Superior temporal gyrus (tissue), 1 donor: ENCODE results near the gene POLR1A.

Experiments
- DNase-seq: peaks from one replicate; pipeline ENCODE4 v3.0.0-alpha.2; 2016; ENCODE audit errors: extremely low spot score

Gene POLR1A

GRCh38 chr2:86064006-86064405, 41.7 kb downstream of the POLR1A start:
- DNase-seq, result no peak

GRCh38 chr2:86062043-86062442, 43.6 kb downstream of the POLR1A start:
- DNase-seq, result no peak

DNA sequence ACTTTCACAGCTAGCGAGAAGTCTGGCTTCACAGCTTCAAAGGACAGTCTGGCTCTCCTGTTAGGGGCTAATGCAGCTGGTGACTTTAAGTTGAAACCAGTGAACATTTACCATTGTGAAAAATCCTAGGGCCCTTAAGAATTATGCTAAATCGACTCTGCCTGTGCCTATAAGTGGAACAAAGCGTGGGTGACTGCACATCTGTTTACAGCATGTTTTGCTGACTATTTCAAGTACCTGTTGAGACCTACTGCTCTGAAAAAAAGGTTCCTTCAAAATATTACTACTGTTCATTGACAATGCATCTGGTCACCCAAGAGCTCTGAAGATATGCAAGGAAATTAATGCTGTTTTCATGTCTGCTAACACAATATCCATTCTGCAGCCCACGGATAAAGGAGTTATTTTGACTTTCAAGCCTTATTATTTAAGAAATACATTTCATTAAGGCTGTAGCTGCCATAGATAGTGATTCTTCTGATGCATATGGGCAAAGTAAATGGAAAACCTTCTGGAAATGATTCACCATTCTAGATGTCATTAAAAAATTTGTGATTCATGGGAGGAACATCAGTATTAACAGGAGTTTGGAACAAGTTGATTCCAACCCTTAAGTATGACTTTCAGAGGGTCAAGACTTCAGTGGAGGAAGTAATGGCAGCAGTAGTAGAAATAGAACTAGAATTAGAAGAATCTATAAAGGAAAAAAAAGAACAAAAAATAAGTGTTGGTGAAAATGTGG, 48.9 kb downstream of the POLR1A start:
- DNase-seq, result no peak

DNA sequence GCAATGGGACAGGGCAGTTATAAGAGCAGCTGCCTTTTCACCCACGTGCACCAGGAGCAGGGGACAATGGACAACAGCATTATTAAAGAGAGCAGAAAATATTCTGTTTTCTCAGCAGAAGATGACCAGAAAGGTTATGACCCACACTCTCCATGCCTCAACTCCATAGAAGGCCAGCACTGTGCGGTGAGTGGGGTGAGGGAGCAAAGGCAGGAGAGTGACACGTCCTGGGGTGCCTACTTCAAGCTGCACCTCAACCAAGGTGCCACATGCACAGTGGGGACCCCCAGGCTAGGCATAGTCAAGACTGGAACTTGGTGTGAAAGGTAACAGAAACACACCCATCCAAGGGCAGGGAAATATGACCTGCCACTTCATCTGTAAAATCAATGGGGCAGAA, 50.4 kb downstream of the POLR1A start:
- DNase-seq, result no peak

DNA sequence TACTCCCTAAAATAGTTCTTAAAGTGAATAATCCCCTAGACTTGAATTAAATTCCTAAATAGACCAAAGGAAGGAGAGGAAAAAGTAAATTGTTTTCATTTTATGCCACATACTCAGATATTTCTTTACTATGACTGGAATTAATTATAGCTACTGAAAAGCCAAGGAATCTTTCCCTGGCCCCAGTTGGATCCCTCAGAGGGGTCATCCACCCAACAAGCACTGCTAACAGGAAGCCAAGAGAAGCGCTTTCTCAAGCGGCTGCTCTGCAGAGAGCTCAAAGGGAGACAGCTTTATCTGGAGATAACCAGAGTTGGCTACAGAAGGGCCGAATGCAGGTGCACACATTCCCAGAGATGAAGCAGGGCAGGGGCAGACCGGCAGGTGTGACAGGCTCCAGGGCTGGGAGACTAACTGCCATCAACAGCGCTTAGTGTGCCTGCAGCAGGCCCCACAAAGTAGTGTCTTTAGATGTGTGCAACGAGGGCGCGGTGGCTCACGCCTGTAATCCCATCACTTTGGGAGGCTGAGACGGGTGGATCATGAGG, 51.1 kb downstream of the POLR1A start:
- no peak for DNase-seq

DNA sequence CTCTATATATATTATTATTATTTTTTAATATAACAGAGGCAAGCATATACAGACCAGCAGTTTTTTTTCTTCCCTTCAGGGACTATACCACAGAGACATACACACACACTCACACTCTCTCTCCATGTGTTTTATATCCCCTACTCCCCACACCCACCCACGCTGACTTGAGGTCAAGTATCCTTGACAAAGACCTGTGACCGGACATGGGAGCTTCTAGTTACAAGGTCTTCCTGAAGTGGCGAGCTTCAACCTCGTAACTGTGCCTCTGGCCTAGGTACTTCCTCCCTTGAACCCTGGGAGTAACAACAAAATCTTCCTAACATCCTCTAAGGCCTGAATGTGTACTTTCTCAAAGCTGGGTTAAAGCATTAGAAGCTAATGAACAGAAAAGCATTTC, 52.5 kb downstream of the POLR1A start:
- no peak for DNase-seq

DNA sequence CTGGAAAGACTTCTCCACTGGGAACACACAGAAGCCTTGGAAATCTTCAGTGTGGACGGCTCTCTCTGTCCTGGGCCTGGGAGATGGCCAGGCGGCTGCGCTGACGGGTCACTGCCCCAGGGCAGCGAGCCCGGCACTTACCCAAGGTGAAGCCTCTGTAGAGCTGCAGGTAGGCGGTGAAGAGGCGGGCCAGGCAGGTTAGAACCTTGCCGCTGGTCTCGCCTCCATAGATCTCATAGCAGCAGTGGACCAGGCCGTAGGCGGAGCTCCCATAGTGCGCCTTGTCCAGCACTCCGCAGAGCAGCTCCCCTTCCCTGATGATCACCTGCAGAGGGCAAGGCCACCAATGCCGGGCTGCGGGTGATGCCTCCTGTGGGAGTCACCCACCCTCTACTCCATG, 53.0 kb downstream of the POLR1A start:
- DNase-seq, result no peak

GRCh38 chr2:86052265-86052664, 53.4 kb downstream of the POLR1A start:
- DNase-seq, result no peak

DNA sequence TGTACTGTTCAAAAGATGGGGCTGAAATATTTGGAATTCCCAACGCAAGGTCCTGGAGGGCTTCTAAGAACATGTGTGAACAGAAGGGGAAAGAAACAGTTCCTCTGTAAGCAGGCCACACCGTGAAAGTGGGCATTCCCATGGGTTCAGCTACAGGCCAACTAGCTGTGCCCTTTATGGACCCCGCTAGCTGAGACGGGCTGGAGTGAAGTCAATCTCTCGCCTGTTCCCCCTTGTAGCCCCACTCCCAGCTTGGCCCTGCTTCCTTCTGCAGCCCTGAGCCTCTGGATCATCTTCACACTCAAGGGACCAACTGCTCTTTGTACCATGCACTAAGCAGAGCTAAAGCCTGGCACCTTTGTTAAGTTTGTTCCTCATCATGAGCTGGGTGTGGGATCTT, 55.4 kb downstream of the POLR1A start:
- DNase-seq, result no peak

DNA sequence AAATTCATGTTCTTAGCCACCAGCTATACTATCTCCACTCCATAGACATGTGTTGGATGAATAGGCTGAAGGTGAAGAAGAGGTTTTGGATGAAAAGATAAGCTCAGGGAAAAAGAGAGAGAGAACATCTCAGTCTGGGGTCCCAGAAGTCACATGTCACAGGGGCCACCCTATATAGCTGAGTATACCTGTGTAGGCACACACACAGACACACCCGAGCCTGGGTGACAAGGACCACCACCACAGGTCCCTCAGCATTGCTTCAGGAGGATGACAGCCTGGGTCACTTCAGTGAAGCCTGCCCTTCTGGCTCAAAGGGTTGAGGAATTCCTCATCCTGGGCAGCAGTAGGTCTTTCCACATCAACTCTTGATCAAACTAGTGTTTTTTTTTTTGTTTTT, 56.2 kb downstream of the POLR1A start:
- no peak for DNase-seq

GRCh38 chr2:86048888-86049287, 56.8 kb downstream of the POLR1A start:
- no peak for DNase-seq

DNA sequence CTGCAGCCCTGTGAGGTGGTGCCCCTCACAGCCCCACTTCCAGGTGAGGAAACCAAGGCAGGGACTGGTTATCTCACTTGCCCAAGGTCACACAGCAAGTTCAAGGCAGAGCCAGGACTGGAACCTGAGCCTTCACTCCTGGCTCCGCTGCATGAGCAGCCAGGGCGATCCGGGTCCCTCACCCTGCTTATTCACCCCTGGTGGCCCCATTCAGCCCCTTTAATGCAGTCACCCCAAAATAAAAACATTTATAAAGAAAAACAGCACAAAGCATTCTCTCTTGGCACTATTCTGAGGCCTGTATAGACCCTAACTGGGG, 57.3 kb downstream of the POLR1A start:
- no peak for DNase-seq

DNA sequence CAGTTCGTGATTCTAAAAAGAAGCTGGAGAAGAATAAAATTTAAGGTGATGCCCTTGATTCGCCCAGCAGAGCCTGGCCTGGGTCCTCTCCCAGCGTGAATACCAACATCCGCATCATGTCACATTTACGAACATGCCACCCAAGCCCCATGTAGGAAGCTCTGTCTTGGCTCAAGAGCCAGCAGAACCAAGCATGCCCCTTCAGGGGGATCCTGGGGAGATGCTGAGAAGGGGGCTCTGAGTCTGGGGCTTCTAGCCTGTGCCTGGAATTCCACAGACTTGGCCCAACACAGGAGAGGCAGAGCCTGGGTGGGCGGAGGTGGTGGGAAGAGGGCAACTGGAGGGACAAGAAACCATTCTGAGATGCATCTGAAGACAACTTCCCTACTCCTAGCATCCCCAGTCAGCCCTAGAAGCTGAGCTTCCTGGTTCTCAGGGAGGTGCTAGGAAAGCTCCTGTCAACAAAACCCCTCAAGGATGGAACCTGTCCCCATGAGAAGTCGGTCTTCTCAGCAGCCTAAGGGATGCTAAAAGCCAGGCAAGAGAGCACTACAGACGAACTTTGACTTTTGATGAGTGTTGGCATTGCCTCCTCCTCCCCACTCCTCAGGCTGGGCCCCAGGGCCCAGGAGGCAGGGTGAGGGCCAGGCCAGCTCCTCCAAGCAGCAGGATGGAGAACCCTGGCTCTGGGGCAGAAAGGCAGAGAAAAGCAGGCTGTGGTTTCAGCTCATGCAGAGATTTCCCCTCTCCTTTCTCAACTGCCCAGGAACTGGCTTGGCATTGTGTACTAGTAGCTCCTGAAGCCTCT, 57.9 kb downstream of the POLR1A start:
- no peak for DNase-seq

- DNase-seq, result no peak
Observed at GRCh38 chr2:86045541-86045940, 60.1 kb downstream of the POLR1A start.

GRCh38 chr2:86044614-86045013, 61.1 kb downstream of the POLR1A start:
- no peak for DNase-seq

DNA sequence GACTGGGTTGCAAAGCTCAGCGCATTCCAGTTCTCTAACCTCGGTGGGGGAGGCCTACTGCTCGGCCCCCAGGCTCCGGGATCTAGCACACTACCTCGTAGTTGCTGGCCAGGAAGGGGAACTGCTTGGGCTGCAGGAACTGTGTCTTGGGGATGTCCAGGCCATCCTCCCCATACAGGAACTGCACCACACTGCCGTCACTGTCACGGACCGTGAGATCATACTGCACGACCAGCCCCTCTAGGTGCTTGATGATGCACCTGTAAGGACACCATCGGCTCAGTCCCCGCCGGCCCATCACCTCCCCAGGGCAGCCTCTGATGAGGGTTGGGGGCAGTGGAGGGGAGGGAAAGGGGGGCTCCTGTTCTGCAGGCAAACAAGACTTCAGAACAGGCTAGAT, 61.6 kb downstream of the POLR1A start:
- no peak for DNase-seq

DNA sequence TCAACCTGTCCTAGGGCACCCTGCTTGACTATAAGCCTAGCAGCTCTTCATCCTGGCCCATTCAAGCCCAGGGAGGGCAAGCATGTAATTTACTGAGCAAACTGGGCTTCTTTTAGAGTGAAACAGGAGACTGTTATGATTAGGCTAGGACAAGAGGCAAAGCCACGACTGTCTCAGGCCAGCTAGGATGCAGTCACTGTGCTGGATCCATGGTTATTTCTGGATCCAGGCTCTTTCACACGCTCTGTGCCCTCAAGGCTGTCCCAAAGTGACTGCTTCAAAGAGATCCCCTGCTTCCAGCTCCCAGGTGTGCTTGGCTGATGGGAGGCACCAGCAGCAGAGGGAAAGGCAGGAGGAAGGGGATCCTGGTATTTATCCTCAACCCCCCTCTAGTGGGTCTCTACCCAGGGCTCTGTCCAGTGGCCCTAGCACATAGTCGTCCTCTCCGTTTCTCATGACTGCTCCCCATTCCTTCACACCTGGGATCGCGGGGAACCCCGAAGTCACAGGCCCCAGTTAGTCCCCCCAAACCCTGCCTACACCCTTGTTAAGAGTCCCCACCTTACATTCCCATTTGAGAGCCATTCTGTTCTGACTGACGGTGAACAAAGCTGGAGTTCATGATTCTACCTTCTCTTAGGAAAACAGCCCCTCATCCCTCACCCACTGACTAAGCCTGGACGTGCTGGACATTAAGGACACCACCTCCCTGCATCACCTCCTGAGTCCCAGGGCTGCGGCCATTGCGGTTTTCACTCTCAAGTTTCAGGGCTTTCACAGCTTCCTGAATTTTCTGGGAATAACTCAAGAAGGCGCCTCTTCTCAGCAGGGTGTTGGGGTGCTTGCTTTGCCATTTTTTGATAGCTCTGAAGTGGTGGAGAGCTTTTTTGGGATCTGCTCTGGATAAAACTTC, 63.2 kb downstream of the POLR1A start:
- DNase-seq, result no peak

- no peak for DNase-seq
Observed at GRCh38 chr2:86039963-86040655, 65.6 kb downstream of the POLR1A start.

DNA sequence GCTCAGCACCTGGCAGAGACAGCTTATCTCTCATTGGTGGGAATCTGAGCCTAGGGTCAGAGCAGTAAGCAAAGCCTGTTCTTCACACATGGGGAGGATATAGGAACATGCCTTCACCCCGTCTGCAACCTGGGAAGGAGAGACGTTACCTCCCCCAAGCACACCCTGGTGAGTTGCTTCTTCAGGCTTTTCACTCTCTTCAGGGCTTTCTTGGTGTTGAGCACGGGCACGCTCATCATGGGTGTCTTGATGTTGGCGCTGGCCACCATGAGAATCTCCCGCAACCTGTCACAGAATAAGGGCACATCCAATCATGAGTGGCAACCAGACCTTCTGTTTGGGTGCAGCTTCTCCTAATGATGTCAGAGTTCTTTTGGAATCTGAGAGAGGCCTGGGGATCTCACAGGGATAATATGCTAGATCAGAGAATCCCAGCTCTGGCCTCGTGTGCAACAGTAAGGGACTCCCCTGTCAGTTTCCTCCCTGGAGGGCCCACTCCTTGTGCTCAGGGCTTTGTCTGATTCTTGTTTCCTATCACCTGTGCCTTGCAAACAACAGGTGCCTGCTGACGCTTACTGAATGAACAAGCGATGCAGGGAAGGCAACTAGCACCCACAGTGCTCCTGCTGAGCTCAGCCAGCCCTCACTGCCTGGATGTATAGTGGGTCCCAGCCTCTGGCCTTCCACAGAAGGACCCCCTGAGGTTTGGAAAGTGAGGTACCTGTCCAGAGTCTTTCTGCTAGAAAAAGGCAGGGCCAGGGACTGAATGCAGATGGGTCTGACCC, 66.3 kb downstream of the POLR1A start:
- DNase-seq, result no peak

DNA sequence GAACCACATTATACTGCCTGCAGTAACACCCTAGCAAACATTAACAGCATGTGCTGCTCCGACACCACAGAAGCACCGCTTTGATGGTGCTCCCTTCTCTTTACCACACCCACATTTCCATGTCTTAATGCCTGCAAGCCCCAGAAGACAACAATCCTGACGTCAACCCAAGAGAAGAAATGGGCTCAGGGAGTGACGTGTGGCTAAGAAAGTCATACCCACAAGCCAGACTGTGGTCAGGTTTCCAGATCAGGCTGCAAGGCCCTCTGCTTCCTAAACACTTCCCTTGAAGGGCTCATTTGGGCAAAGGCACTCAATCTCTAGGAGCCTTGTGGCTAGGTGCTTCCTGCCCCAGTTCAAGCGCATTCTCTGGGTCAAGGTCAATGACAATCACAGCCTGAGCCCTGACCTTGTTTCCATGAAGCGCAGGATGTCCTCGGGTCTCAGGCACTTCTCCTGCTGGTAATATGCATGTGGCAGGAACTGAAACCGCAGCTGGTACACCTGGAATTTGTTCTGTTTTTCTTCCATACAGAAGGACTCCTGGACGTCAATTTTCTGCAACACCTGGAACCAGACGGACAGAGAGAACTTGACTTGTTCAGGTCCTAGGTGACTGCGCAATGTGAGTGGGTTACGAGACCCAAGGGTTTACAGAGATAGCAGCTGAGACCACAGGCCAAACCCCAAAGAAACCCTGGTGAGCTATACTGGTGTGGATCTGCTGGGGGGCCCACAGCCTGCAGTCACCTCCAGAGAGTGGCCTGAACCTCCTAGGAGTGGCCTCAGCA, 67.2 kb downstream of the POLR1A start:
- no peak for DNase-seq
